ENCODE data around the gene ATF1. TPM values are rescaled to one million over a fixed set of nuclear protein-coding genes. Genes with fewer than 3 reads are reported as not detected.

ATF1 gene
- 34.6 and 36.5 TPM in 2 replicates for polyA plus RNA-seq (2013)

DNA sequence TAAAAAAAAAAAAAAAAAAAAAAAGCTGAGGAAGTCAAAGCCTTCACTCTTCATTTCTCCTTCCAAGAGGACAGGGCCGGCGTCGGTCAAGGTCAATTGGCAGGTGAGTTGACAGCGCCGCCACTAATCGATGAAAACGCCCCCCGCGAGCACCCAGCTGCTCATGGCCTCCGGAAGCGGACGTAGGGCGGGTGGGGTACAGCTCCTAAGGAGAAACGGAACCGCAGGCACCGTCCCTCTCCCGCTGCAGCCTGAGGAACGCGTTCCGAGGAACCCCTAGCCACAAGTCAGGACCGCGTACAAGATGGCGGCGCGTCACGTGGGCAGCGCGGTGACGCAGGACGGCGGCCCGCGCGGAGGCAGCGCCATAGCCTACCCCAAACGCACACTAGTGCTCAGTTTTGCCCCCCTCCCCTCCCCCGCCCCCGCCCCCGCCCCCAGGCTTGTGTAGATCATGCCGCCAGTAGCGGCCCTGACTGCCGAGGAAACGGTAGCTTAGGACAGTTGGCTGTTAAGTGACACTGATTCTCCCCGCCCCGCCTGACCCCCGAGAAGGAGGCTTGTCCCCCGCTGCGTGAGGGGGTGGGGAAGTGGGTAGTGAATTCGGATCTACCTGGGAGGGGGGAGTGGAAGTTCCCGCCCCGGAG, at the start of gene ATF1:
Gene ATF1, plus strand, starts transcription at position 463 of the 647 bp plus-strand sequence. CDS start 16,045 bp downstream, outside the sequence.
- Histone ChIP-seq H3K4ac (ENCODE audit: low read depth, low read length) (peak within 1 kb of the TSS; percentile 98), H3K27me3 (ENCODE audit: insufficient read depth, low read length) (no peaks in the 10 kb centered on the region), H3K4me2 (ENCODE audit: low read length) (peak within 1 kb of the TSS; percentile 76), H3K4me1 (ENCODE audit: control insufficient read depth in 1 of 2, insufficient read depth in 2 of 2, low read length in 2 of 2) (peaks cover 17% of the 10 kb centered on the region in 2 experiments), H3K27ac (ENCODE audit: low read depth, low read length) (peak within 1 kb of the TSS; percentile 99), H3K36me3 (ENCODE audit: control insufficient read depth in 1 of 2, insufficient read depth in 2 of 2, low read length in 2 of 2) (no peaks in the 10 kb centered on the region), H4K91ac (ENCODE audit: low read depth, low read length) (peak within 1 kb of the TSS; percentile 97), H2AK5ac (ENCODE audit: low read length) (peak within 1 kb of the TSS; percentile 93), H3K23ac (ENCODE audit: low read length) (no peak within 1 kb of the TSS), H3K79me1 (ENCODE audit: low read length) (peaks cover 27% of the 10 kb centered on the region), H3K4me3 (ENCODE audit: low read depth, low read length) (peak within 1 kb of the TSS; percentile 84), H4K8ac (ENCODE audit: low read depth, low read length) (peak within 1 kb of the TSS; percentile 95), H2BK120ac (ENCODE audit: insufficient read depth, low read length, poor library complexity) (peak within 1 kb of the TSS; percentile 99), H3K18ac (ENCODE audit: low read length) (peak within 1 kb of the TSS; percentile 94), H3K9me3 (ENCODE audit: insufficient read depth, low read depth, low read length) (no peaks in the 10 kb centered on the region), H2AFZ (ENCODE audit: insufficient read depth, low read length, poor library complexity) (peak within 1 kb of the TSS; percentile 95), H2BK5ac (ENCODE audit: low read depth, low read length, poor library complexity) (peak within 1 kb of the TSS; percentile 97), H3K14ac (ENCODE audit: low read length) (peak within 1 kb of the TSS; percentile 98), H2BK12ac (ENCODE audit: low read length) (peak within 1 kb of the TSS; percentile 27), H3K79me2 (ENCODE audit: control insufficient read depth, insufficient read depth, low read length, poor library complexity) (peaks cover 26% of the 10 kb centered on the region), H4K12ac (ENCODE audit: low read depth, low read length) (peak within 1 kb of the TSS; percentile 87), H3K9ac (ENCODE audit: low read length) (peak within 1 kb of the TSS; percentile 92)
- peak; percentile 93 to 95 for DNase-seq
- no CpG with 5 or more reads among the region's 51 CpGs for WGBS (ENCODE audit: extremely low coverage, insufficient coverage, insufficient read length)

DNA sequence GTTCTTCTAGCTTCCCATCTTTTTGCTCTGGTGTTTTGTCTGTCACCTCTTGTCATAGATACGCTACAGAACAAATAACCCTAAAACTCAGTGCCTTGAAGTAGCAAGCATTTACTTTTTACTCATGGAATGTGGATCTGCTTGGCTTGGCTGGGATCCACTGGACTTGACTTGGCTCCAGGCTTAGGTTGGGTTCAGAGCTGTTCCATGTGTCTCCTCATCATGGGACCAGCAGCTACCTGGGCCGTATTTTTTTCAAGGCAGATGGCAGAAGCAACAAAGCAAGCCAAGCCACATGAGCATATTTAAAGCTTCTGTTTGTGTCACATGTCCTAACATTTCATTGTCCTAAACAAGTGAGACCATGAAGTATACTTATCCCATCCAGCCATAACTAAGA, 48.7 kb upstream of the ATF1 start:
- Histone ChIP-seq H4K8ac (ENCODE audit: low read depth, low read length) (no peak overlapping the region), H3K27me3 (ENCODE audit: insufficient read depth, low read length) (no peaks in the 10 kb centered on the region), H3K36me3 (ENCODE audit: control insufficient read depth in 1 of 2, insufficient read depth in 2 of 2, low read length in 2 of 2) (peaks cover 33 to 37% of the 10 kb centered on the region in 2 experiments), H2AFZ (ENCODE audit: insufficient read depth, low read length, poor library complexity) (no peak overlapping the region), H2BK12ac (ENCODE audit: low read length) (no peak overlapping the region), H3K79me1 (ENCODE audit: low read length) (no peaks in the 10 kb centered on the region), H3K18ac (ENCODE audit: low read length) (no peak overlapping the region), H4K12ac (ENCODE audit: low read depth, low read length) (no peak overlapping the region), H3K4me2 (ENCODE audit: low read length) (no peak overlapping the region), H3K9me3 (ENCODE audit: insufficient read depth, low read depth, low read length) (no peaks in the 10 kb centered on the region), H3K4me3 (ENCODE audit: low read depth, low read length) (no peak overlapping the region), H3K9ac (ENCODE audit: low read length) (no peak overlapping the region), H3K4ac (ENCODE audit: low read depth, low read length) (peak overlapping the region; percentile 30), H2BK5ac (ENCODE audit: low read depth, low read length, poor library complexity) (no peak overlapping the region), H3K27ac (ENCODE audit: low read depth, low read length) (no peak overlapping the region), H3K79me2 (ENCODE audit: control insufficient read depth, insufficient read depth, low read length, poor library complexity) (no peaks in the 10 kb centered on the region), H2AK5ac (ENCODE audit: low read length) (no peak overlapping the region), H2BK120ac (ENCODE audit: insufficient read depth, low read length, poor library complexity) (no peak overlapping the region), H4K91ac (ENCODE audit: low read depth, low read length) (no peak overlapping the region), H3K14ac (ENCODE audit: low read length) (no peak overlapping the region), H3K23ac (ENCODE audit: low read length) (no peak overlapping the region), H3K4me1 (ENCODE audit: control insufficient read depth in 1 of 2, insufficient read depth in 2 of 2, low read length in 2 of 2) (no peaks in the 10 kb centered on the region)
- WGBS (ENCODE audit: extremely low coverage, insufficient coverage, insufficient read length), result no CpG with 5 or more reads among the region's 2 CpGs
- DNase-seq, result no peak

DNA sequence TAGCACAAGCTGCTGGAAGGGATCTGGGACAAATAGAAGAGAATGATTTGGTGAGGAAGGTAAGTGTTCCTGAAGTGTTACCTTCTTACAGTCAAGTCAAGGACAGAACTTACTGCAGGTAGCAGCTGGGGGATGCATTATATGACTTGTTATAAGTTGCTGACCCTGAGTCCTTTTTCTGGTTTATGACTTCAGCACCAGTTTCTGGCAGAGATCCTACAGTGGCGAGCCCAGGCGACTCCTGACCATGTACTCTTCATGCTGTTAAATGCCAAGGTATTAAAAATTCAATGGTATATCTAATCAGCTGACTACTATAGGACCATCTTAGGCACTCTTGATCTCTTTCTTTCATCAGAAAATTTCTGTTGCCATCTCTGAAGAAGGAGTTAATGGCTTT, 45.1 kb upstream of the ATF1 start:
- no CpG with 5 or more reads among the region's 2 CpGs for whole genome bisulfite sequencing (ENCODE audit: extremely low coverage, insufficient coverage, insufficient read length)
- no peak overlapping the region for H3K27ac ChIP-seq (ENCODE audit: low read depth, low read length)

DNA sequence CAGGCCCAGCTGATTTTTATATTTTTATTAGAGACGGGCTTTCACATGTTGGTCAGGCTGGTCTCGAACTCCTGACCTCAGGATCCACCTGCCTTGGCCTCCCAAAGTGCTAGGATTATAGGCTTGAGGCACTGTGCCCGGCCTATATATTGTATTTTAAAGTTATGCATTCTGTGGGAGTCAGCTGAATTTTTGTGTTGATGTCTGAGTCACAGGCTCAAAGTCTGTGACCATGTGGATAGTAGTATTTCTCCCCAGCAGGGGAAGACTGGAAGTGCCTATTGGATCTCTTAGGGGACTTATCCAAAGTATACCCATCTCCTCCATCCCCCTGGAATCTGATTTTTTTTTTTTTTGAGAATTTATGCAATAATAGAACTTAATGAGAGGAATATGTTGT, 43.8 kb upstream of the ATF1 start:
- Histone ChIP-seq H4K12ac (ENCODE audit: low read depth, low read length) (no peak overlapping the region), H3K4me1 (ENCODE audit: control insufficient read depth in 1 of 2, insufficient read depth in 2 of 2, low read length in 2 of 2) (no peaks in the 10 kb centered on the region), H3K36me3 (ENCODE audit: control insufficient read depth in 1 of 2, insufficient read depth in 2 of 2, low read length in 2 of 2) (peaks cover 33 to 54% of the 10 kb centered on the region in 2 experiments), H2BK5ac (ENCODE audit: low read depth, low read length, poor library complexity) (no peak overlapping the region), H3K4ac (ENCODE audit: low read depth, low read length) (no peak overlapping the region), H3K18ac (ENCODE audit: low read length) (no peak overlapping the region), H3K27me3 (ENCODE audit: insufficient read depth, low read length) (no peaks in the 10 kb centered on the region), H3K27ac (ENCODE audit: low read depth, low read length) (no peak overlapping the region), H4K91ac (ENCODE audit: low read depth, low read length) (no peak overlapping the region), H3K23ac (ENCODE audit: low read length) (no peak overlapping the region), H2AFZ (ENCODE audit: insufficient read depth, low read length, poor library complexity) (no peak overlapping the region), H3K79me1 (ENCODE audit: low read length) (no peaks in the 10 kb centered on the region), H3K4me2 (ENCODE audit: low read length) (no peak overlapping the region), H3K14ac (ENCODE audit: low read length) (no peak overlapping the region), H2AK5ac (ENCODE audit: low read length) (no peak overlapping the region), H4K8ac (ENCODE audit: low read depth, low read length) (no peak overlapping the region), H3K4me3 (ENCODE audit: low read depth, low read length) (no peak overlapping the region), H3K9ac (ENCODE audit: low read length) (no peak overlapping the region), H3K9me3 (ENCODE audit: insufficient read depth, low read depth, low read length) (no peaks in the 10 kb centered on the region), H2BK120ac (ENCODE audit: insufficient read depth, low read length, poor library complexity) (no peak overlapping the region), H3K79me2 (ENCODE audit: control insufficient read depth, insufficient read depth, low read length, poor library complexity) (no peaks in the 10 kb centered on the region), H2BK12ac (ENCODE audit: low read length) (no peak overlapping the region)
- WGBS (ENCODE audit: extremely low coverage, insufficient coverage, insufficient read length), result no CpG with 5 or more reads among the region's 3 CpGs
- no peak for DNase-seq

More for the DNA sequence above, 45.1 kb upstream of the ATF1 start:
- no peak overlapping the region for H4K91ac ChIP-seq (ENCODE audit: low read depth, low read length)
- no peaks in the 10 kb centered on the region for H3K27me3 ChIP-seq (ENCODE audit: insufficient read depth, low read length)
- H3K14ac ChIP-seq (ENCODE audit: low read length), result no peak overlapping the region
- no peak overlapping the region for H2AFZ ChIP-seq (ENCODE audit: insufficient read depth, low read length, poor library complexity)
- H2AK5ac ChIP-seq (ENCODE audit: low read length), result no peak overlapping the region
- H3K79me1 ChIP-seq (ENCODE audit: low read length), result no peaks in the 10 kb centered on the region
- H3K4ac ChIP-seq (ENCODE audit: low read depth, low read length), result no peak overlapping the region
- no peak overlapping the region for H3K4me2 ChIP-seq (ENCODE audit: low read length)
- DNase-seq, result no peak
- H3K18ac ChIP-seq (ENCODE audit: low read length), result no peak overlapping the region
- H2BK5ac ChIP-seq (ENCODE audit: low read depth, low read length, poor library complexity), result no peak overlapping the region
- no peak overlapping the region for H3K23ac ChIP-seq (ENCODE audit: low read length)
- H3K4me1 ChIP-seq (ENCODE audit: control insufficient read depth in 1 of 2, insufficient read depth in 2 of 2, low read length in 2 of 2), result no peaks in the 10 kb centered on the region
- no peak overlapping the region for H3K4me3 ChIP-seq (ENCODE audit: low read depth, low read length)
- no peaks in the 10 kb centered on the region for H3K79me2 ChIP-seq (ENCODE audit: control insufficient read depth, insufficient read depth, low read length, poor library complexity)
- no peak overlapping the region for H4K12ac ChIP-seq (ENCODE audit: low read depth, low read length)
- no peak overlapping the region for H2BK120ac ChIP-seq (ENCODE audit: insufficient read depth, low read length, poor library complexity)
- no peaks in the 10 kb centered on the region for H3K9me3 ChIP-seq (ENCODE audit: insufficient read depth, low read depth, low read length)
- H3K9ac ChIP-seq (ENCODE audit: low read length), result no peak overlapping the region
- H2BK12ac ChIP-seq (ENCODE audit: low read length), result no peak overlapping the region
- H4K8ac ChIP-seq (ENCODE audit: low read depth, low read length), result no peak overlapping the region
- H3K36me3 ChIP-seq (ENCODE audit: control insufficient read depth in 1 of 2, insufficient read depth in 2 of 2, low read length in 2 of 2), result peaks cover 35 to 47% of the 10 kb centered on the region in 2 experiments

Data from trophoblast cell (in vitro differentiated cells and primary cell).